ENCODE measurements around the gene LHX6.

LHX6 gene

GRCh38 chr9:122205176-122205575, 23.6 kb downstream of the LHX6 start:
- Histone ChIP-seq H3K9ac (ENCODE audit: low read length) (no peak overlapping the region), H4K20me1 (ENCODE audit: insufficient read depth, low read length) (no peaks in the 10 kb centered on the region), H3K4me2 (ENCODE audit: low read length) (no peak overlapping the region), H3K4me1 (ENCODE audit: low read length) (no peaks in the 10 kb centered on the region), H3K27ac (ENCODE audit: low read length) (no peak overlapping the region), H2AFZ (ENCODE audit: low read depth, low read length) (no peak overlapping the region), H3K27me3 (ENCODE audit: low read depth, low read length) (peaks cover 10% of the 10 kb centered on the region; the same call in 1 of the 2 replicates), H3K79me2 (ENCODE audit: low read length) (no peaks in the 10 kb centered on the region), H3K9me3 (ENCODE audit: insufficient read depth, low read length) (no peaks in the 10 kb centered on the region), H3K4me3 (ENCODE audit: low read length) (no peak overlapping the region), H3K36me3 (replicated peaks; ENCODE audit: low read depth, low read length) (no peaks in the 10 kb centered on the region)
- TF ChIP-seq EZH2phosphoT487 (IDR thresholded peaks at IDR 0.05; ENCODE audit: low read depth): no peak

- Histone ChIP-seq H3K79me2 (ENCODE audit: low read length) (no peaks in the 10 kb centered on the region), H3K27ac (ENCODE audit: low read length) (no peak overlapping the region), H3K9me3 (ENCODE audit: insufficient read depth, low read length) (no peaks in the 10 kb centered on the region), H2AFZ (ENCODE audit: low read depth, low read length) (no peak overlapping the region), H3K36me3 (replicated peaks; ENCODE audit: low read depth, low read length) (no peaks in the 10 kb centered on the region), H3K4me1 (ENCODE audit: low read length) (no peaks in the 10 kb centered on the region), H4K20me1 (ENCODE audit: insufficient read depth, low read length) (no peaks in the 10 kb centered on the region), H3K4me3 (ENCODE audit: low read length) (no peak overlapping the region), H3K27me3 (ENCODE audit: low read depth, low read length) (peaks cover 10% of the 10 kb centered on the region; the same call in 1 of the 2 replicates), H3K9ac (ENCODE audit: low read length) (no peak overlapping the region), H3K4me2 (ENCODE audit: low read length) (no peak overlapping the region)
- TF ChIP-seq EZH2phosphoT487 (IDR thresholded peaks at IDR 0.05; ENCODE audit: low read depth) (no peak), CTCF (IDR thresholded peaks at IDR 0.05; ENCODE audit: low read depth, low read length) (no peak)
Measured at GRCh38 chr9:122204491-122204890, 24.3 kb downstream of the LHX6 start.

GRCh38 chr9:122204055-122204454, 24.7 kb downstream of the LHX6 start:
- Histone ChIP-seq H3K27ac (ENCODE audit: low read length) (no peak overlapping the region), H3K9me3 (ENCODE audit: insufficient read depth, low read length) (no peaks in the 10 kb centered on the region), H3K36me3 (replicated peaks; ENCODE audit: low read depth, low read length) (no peaks in the 10 kb centered on the region), H2AFZ (ENCODE audit: low read depth, low read length) (no peak overlapping the region), H3K27me3 (ENCODE audit: low read depth, low read length) (peaks cover 10% of the 10 kb centered on the region; the same call in 1 of the 2 replicates), H3K9ac (ENCODE audit: low read length) (no peak overlapping the region), H4K20me1 (ENCODE audit: insufficient read depth, low read length) (no peaks in the 10 kb centered on the region), H3K4me1 (ENCODE audit: low read length) (no peaks in the 10 kb centered on the region), H3K79me2 (ENCODE audit: low read length) (no peaks in the 10 kb centered on the region), H3K4me3 (ENCODE audit: low read length) (no peak overlapping the region), H3K4me2 (ENCODE audit: low read length) (no peak overlapping the region)
- no peak for TF ChIP-seq EZH2phosphoT487 (IDR thresholded peaks at IDR 0.05; ENCODE audit: low read depth)
- no peak for TF ChIP-seq CTCF (IDR thresholded peaks at IDR 0.05; ENCODE audit: low read depth, low read length)

- no peaks in the 10 kb centered on the region for H3K79me2 ChIP-seq (ENCODE audit: low read length)
- H3K9ac ChIP-seq (ENCODE audit: low read length): no peak overlapping the region
- peaks cover 10% of the 10 kb centered on the region for H3K27me3 ChIP-seq (ENCODE audit: low read depth, low read length)
- no peak overlapping the region for H2AFZ ChIP-seq (ENCODE audit: low read depth, low read length)
- peaks cover 12% of the 10 kb centered on the region for H3K4me1 ChIP-seq (ENCODE audit: low read length)
- no peaks in the 10 kb centered on the region for H3K9me3 ChIP-seq (ENCODE audit: insufficient read depth, low read length)
- TF ChIP-seq CTCF (IDR thresholded peaks at IDR 0.05; ENCODE audit: low read depth, low read length) (no peak), EZH2phosphoT487 (IDR thresholded peaks at IDR 0.05; ENCODE audit: low read depth) (no peak)
- H3K4me2 ChIP-seq (ENCODE audit: low read length): no peak overlapping the region
- H3K27ac ChIP-seq (ENCODE audit: low read length): no peak overlapping the region
- no peak overlapping the region for H3K4me3 ChIP-seq (ENCODE audit: low read length)
- H3K36me3 ChIP-seq (replicated peaks; ENCODE audit: low read depth, low read length): no peaks in the 10 kb centered on the region
- no peaks in the 10 kb centered on the region for H4K20me1 ChIP-seq (ENCODE audit: insufficient read depth, low read length)
Measured at GRCh38 chr9:122202111-122202510, 26.6 kb downstream of the LHX6 start.

GRCh38 chr9:122201641-122202040, 27.1 kb downstream of the LHX6 start:
- no peak overlapping the region for H2AFZ ChIP-seq (ENCODE audit: low read depth, low read length)
- no peak overlapping the region for H3K27ac ChIP-seq (ENCODE audit: low read length)

More at GRCh38 chr9:122201641-122202040, 27.1 kb downstream of the LHX6 start:
- Histone ChIP-seq H3K4me2 (ENCODE audit: low read length) (no peak overlapping the region), H3K4me3 (ENCODE audit: low read length) (no peak overlapping the region), H3K79me2 (ENCODE audit: low read length) (no peaks in the 10 kb centered on the region), H4K20me1 (ENCODE audit: insufficient read depth, low read length) (no peaks in the 10 kb centered on the region), H3K4me1 (ENCODE audit: low read length) (peaks cover 17% of the 10 kb centered on the region), H3K36me3 (replicated peaks; ENCODE audit: low read depth, low read length) (no peaks in the 10 kb centered on the region), H3K27me3 (ENCODE audit: low read depth, low read length) (peaks cover 11% of the 10 kb centered on the region), H3K9ac (ENCODE audit: low read length) (no peak overlapping the region), H3K9me3 (ENCODE audit: insufficient read depth, low read length) (no peaks in the 10 kb centered on the region)
- TF ChIP-seq EZH2phosphoT487 (IDR thresholded peaks at IDR 0.05; ENCODE audit: low read depth) (no peak), CTCF (IDR thresholded peaks at IDR 0.05; ENCODE audit: low read depth, low read length) (no peak)

Measured in OCI-LY3 (cell line).